Ramos (cell line): Measurements from ENCODE around the gene PHLDA2.

ENCODE experiments used
- in situ Hi-C: fragments of 300-500 bp; cut with MboI; formaldehyde crosslinking; loops from one replicate; pipeline ENCODE4 v1.14.3; 2022; ENCODE audit warnings: low sequenced_read_pairs; ENCODE audit not compliant: unreplicated experiment

PHLDA2 gene

GRCh38 chr11:2885017-2885677 is 44.1 kb downstream of the PHLDA2 start:
- in situ Hi-C loops = loop anchor here (5.0 kb wide), 1 partner anchor 353 kb away; no protein-coding TSS in a partner anchor

GRCh38 chr11:2883979-2884815 is 45.0 kb downstream of the PHLDA2 start:
- in situ Hi-C loops = no loop called here

- in situ Hi-C loops = no loop called here
These were observed 45.6 kb downstream of the PHLDA2 start for GRCh38 chr11:2883640-2883978.

- in situ Hi-C loops = no loop called here
These were observed 46.7 kb downstream of the PHLDA2 start for GRCh38 chr11:2882396-2883110.

- in situ Hi-C loops = no loop called here
These were observed 47.2 kb downstream of the PHLDA2 start for GRCh38 chr11:2881981-2882375.

- in situ Hi-C loops = no loop called here
These were observed 47.9 kb downstream of the PHLDA2 start for GRCh38 chr11:2881076-2881980.

- in situ Hi-C loops = no loop called here
These were observed 48.6 kb downstream of the PHLDA2 start for GRCh38 chr11:2880646-2881045.

GRCh38 chr11:2878782-2879181 is 50.4 kb downstream of the PHLDA2 start:
- in situ Hi-C loops = loop anchor here (10.0 kb wide), 1 partner anchor 444 kb away; no protein-coding TSS in a partner anchor
